Retinal pigment epithelial cell (primary cell): ENCODE data around the gene MMP11.
"Not testable (repeated sequence)": the region's sequence is repeated elsewhere in the genome, so short reads cannot be mapped to it uniquely, and the experiment has no call there.

Experiments used
- DNase-seq: peaks from one replicate; pipeline ENCODE4 v3.0.0-alpha.2; 2010; ENCODE audit warnings: low read depth
- H3K4me3 ChIP-seq: 2 replicates; pipeline ENCODE4 v1.5.1; 2011; ENCODE audit warnings: mild to moderate bottlenecking, low read length, control low read depth, moderate library complexity
- CTCF ChIP-seq: conservative IDR thresholded peaks from 2 replicates; pipeline ENCODE4 v1.5.1; 2011; ENCODE audit warnings: low read depth, low read length, control low read depth, inconsistent platforms

The MMP11 gene, protein sequence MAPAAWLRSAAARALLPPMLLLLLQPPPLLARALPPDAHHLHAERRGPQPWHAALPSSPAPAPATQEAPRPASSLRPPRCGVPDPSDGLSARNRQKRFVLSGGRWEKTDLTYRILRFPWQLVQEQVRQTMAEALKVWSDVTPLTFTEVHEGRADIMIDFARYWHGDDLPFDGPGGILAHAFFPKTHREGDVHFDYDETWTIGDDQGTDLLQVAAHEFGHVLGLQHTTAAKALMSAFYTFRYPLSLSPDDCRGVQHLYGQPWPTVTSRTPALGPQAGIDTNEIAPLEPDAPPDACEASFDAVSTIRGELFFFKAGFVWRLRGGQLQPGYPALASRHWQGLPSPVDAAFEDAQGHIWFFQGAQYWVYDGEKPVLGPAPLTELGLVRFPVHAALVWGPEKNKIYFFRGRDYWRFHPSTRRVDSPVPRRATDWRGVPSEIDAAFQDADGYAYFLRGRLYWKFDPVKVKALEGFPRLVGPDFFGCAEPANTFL

DNA sequence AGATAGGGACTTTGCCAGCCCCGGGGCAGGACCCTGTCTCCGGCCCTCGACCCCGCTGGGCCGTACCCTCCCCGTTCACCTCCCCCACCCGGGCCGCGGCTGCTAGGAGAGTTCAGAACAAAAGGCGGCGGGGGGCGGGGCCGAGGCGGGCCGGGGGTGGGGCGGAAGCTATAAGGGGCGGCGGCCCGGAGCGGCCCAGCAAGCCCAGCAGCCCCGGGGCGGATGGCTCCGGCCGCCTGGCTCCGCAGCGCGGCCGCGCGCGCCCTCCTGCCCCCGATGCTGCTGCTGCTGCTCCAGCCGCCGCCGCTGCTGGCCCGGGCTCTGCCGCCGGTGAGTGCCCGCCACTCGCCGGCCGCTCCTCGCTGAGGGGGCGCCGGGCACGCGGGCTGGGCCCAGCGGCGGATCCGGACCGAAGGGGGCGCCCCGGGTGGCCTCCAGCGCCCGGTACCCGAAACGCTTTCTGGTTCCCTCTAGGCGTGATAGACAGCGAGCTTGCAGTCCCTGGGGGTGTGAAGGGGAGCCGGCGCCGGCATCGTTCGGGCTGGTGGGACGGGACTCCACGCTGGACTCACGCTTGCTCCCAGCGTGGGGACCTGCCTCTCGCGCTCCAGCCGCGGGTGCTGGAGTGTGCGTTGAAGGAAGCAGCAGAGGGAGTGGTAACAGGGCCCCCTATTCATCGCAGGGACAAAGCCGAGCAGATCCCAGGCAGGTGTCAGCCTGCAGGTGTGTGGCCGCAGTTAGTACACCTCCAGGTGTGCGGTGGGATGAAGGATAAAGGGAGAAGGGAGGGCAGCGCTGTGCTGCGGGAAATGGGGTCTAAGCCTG lies at the start of gene MMP11:
Gene MMP11 (plus strand): TSS at position 201 of the 825 bp plus-strand sequence. CDS start 22 bp downstream, at position 223.
- peak; percentile 5 for TF ChIP-seq CTCF
- DNase-seq = no peak

DNA sequence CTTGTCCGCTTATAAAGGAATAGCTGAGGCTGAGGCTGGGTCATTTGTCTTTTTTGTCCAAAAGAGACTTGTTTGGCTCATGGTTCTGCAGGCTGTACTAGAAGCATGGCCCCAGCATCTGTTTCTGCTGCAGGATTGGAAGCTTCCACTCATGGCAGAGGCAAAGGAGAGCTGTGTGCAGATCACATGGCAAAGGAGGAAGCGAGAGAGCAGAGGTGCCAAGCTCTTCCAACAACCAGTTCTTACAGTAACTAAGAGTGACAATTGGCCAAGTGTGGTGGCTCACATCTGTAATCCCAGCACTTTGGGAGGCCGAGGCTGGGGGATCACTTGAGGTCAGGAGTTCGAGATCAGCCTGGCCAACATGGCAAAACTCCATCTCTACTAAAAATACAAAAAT lies 44.5 kb upstream of the MMP11 start:
- not testable (repeated sequence) for DNase-seq, H3K4me3 ChIP-seq

More for the DNA sequence above, at the start of gene MMP11:
- H3K4me3 ChIP-seq = peak within 1 kb of the TSS; percentile 49

- no peak overlapping the region for H3K4me3 ChIP-seq
- TF ChIP-seq CTCF = no peak
- DNase-seq = no peak
These were observed 35.0 kb upstream of the MMP11 start for GRCh38 chr22:23737696-23738095.

DNA sequence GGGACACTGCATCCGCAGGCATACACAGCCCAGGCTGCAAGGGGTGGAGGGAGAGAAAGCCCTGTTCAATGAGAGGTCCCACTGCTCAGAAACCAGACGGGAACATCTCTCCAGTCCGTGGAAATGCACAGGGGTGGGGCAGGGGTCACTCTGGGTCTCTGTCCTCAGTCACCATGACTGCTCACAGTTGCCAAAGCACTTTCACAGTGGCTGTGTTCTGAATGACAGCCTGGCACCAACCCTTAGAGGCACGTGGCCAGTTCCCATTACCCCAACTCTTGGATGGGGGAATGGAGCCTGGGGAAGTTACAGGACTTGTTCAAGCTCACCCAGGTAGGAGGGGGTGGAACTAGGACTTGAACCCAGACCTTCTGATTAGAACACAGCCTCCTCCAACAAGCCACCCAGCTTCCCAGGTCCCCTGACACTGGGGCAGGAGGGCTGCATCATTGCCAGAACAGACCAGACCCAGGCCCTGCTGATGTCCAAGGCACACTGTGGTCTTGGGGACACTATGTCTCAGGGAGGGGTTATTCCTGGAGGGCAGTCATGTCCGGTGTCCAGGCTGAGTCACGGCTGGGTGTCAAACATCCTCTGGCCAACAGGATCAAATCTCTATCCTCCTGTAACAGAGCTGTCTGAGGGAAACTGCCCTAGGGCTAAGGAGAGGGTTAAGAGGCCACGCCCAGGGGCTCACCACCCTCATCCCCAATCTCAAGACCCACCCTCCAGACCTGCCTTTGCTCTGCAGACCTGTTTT lies 30.0 kb upstream of the MMP11 start:
- H3K4me3 ChIP-seq = no peak overlapping the region
- DNase-seq = no peak
- no peak for TF ChIP-seq CTCF

- no peak overlapping the region for H3K4me3 ChIP-seq
- TF ChIP-seq CTCF = no peak
- DNase-seq = no peak
These were observed 29.3 kb upstream of the MMP11 start for GRCh38 chr22:23743303-23743705.

- DNase-seq = no peak
- H3K4me3 ChIP-seq = no peak overlapping the region
- no peak for TF ChIP-seq CTCF
These were observed 28.6 kb upstream of the MMP11 start for GRCh38 chr22:23744001-23744400.

DNA sequence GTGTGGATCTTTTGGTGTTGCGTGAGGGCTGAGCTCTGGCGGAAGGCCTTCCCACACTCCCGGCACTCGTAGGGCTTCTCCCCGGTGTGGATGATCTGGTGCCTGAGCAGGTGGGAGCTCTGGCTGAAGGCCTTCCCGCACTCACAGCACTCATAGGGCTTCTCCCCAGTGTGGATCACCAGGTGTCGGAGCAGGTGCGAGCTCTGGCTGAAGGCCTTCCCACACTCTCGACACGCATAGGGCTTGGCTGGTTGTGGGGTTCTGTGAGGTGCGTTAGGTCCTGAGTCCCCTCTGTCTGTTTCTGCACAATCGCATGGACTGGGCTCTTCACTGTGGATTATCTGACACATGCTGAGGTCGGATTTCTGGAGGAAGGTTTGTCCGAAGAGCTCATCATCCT lies 28.2 kb upstream of the MMP11 start:
- DNase-seq = no peak
- TF ChIP-seq CTCF = no peak
- no peak overlapping the region for H3K4me3 ChIP-seq
